B cell (primary cell): Measurements from ENCODE around the gene TTC28. TPM values are rescaled to one million over a fixed set of nuclear protein-coding genes. Genes with fewer than 3 reads are reported as not detected.
"Not testable (repeated sequence)": the region's sequence is repeated elsewhere in the genome, so short reads cannot be mapped to it uniquely, and the experiment has no call there.

Experiments
- ATAC-seq: fragments of 200-7000 bp; cut with Tn5 transposase; one replicate; pipeline ENCODE4 v1.10.0; 2021; ENCODE audit warnings: low read depth, mild to moderate bottlenecking, moderate number of reproducible peaks, moderate library complexity
- CTCF ChIA-PET: fragments of 350-600 bp; sonication (Branson Sonifier 250); formaldehyde crosslinking; loops from one replicate; lab custom pipeline; 2021; ENCODE audit warnings: antibody characterized with exemption, inconsistent platforms; lab: Charles Lee
- POLR2A ChIA-PET: fragments of 350-600 bp; sonication (Branson Sonifier 250); formaldehyde crosslinking; loops from one replicate; lab custom pipeline; 2021; ENCODE audit warnings: antibody characterized with exemption; lab: Charles Lee
- DNase-seq: peaks from one replicate; pipeline ENCODE4 v3.0.0; 2013
- H2AFZ ChIP-seq: 2 replicates; pipeline ENCODE4 v1.6.1; 2012; ENCODE audit warnings: mild to moderate bottlenecking, low read depth, low read length; ENCODE audit not compliant: insufficient read depth, poor library complexity, severe bottlenecking
- H3K27ac ChIP-seq, 2 donors: 1 replicate in 1 of 2; 2 replicates in 1 of 2; pipeline ENCODE4 v1.5.1; 2012 to 2013; ENCODE audit warnings: low read length in 2 of 2, mild to moderate bottlenecking in 2 of 2, moderate library complexity in 1 of 2
- H3K27me3 ChIP-seq, 4 experiments: fragments of 200-600 bp in 1 of 4; sonication (generic) in 1 of 4; replicated peaks in 1 of 4; 1 replicate in 2 of 4; 2 replicates in 2 of 4; pipeline versions ENCODE4 v1.6.1 to v1.7.0; 2013 to 2016; ENCODE audit warnings: low read length in 3 of 4, mild to moderate bottlenecking in 2 of 4, mixed read lengths in 1 of 4, moderate library complexity in 1 of 4; ENCODE audit not compliant: insufficient read depth in 4 of 4, control insufficient read depth in 3 of 4; ENCODE audit errors: control extremely low read depth in 1 of 4
- H3K36me3 ChIP-seq, 2 experiments: replicated peaks in 1 of 2; 1 replicate in 1 of 2; 2 replicates in 1 of 2; pipeline versions ENCODE4 v1.6.1 to v1.7.1; 2013; ENCODE audit warnings: low read length in 1 of 2; ENCODE audit not compliant: insufficient read depth in 2 of 2, control insufficient read depth in 1 of 2; ENCODE audit errors: control extremely low read depth in 1 of 2, extremely low read depth in 1 of 2
- H3K4me1 ChIP-seq, 2 donors: fragments of 200-600 bp in 1 of 2; sonication (generic) in 1 of 2; 1 replicate in 1 of 2; 2 replicates in 1 of 2; pipeline versions ENCODE4 v1.5.1 to v1.6.1; 2013 to 2017; ENCODE audit warnings: low read length in 2 of 2; ENCODE audit not compliant: control insufficient read depth in 2 of 2, insufficient read depth in 2 of 2
- H3K4me2 ChIP-seq: replicated peaks from 2 replicates; pipeline ENCODE3; 2012; ENCODE audit warnings: mild to moderate bottlenecking, low read depth, low read length; ENCODE audit not compliant: poor library complexity, severe bottlenecking
- H3K4me3 ChIP-seq, 5 experiments: fragments of 200-600 bp in 1 of 5; sonication (generic) in 1 of 5; 1 replicate in 3 of 5; 2 replicates in 2 of 5; pipeline versions ENCODE4 v1.5.1 to v1.7.0; 2011 to 2016; ENCODE audit warnings: low read length in 4 of 5, mild to moderate bottlenecking in 4 of 5, low read depth in 2 of 5, control low read depth in 1 of 5, moderate library complexity in 1 of 5; ENCODE audit not compliant: insufficient read depth in 1 of 5; ENCODE audit errors: control extremely low read depth in 1 of 5, extremely low read depth in 1 of 5
- H3K79me2 ChIP-seq: fragments of 200-600 bp; sonication (generic); one replicate; pipeline ENCODE4 v1.6.0; 2016; ENCODE audit warnings: low read length; ENCODE audit not compliant: control insufficient read depth, insufficient read depth
- H3K9ac ChIP-seq: fragments of 200-600 bp; sonication (generic); 2 replicates; pipeline ENCODE4 v1.6.1; 2017; ENCODE audit warnings: mild to moderate bottlenecking, low read length, moderate library complexity
- H3K9me3 ChIP-seq, 3 donors: one replicate each; pipeline versions ENCODE4 v1.6.1 to v1.7.1; 2013; ENCODE audit warnings: low read length in 2 of 3; ENCODE audit not compliant: control insufficient read depth in 2 of 3, insufficient read depth in 1 of 3; ENCODE audit errors: control extremely low read depth in 1 of 3
- H4K20me1 ChIP-seq: 2 replicates; pipeline ENCODE4 v1.6.0; 2012; ENCODE audit warnings: mild to moderate bottlenecking, low read length; ENCODE audit not compliant: insufficient read depth, control insufficient read depth, poor library complexity, severe bottlenecking
- H3K27ac Mint-ChIP-seq: one replicate; pipeline ENCODE4 v1.8.0; 2021; ENCODE audit warnings: mixed read lengths
- H3K27me3 Mint-ChIP-seq: one replicate; pipeline ENCODE4 v1.8.0; 2021; ENCODE audit warnings: mixed read lengths
- H3K4me1 Mint-ChIP-seq: one replicate; pipeline ENCODE4 v1.8.0; 2021; ENCODE audit warnings: mixed read lengths
- H3K4me3 Mint-ChIP-seq: one replicate; pipeline ENCODE4 v1.8.0; 2021; ENCODE audit warnings: mixed read lengths
- H3K9me3 Mint-ChIP-seq: one replicate; pipeline ENCODE4 v1.8.0; 2022; ENCODE audit warnings: mixed read lengths; ENCODE audit not compliant: insufficient read depth
- EZH2 ChIP-seq: IDR thresholded peaks from 2 replicates; pipeline ENCODE4 v1.6.1; 2012; ENCODE audit warnings: borderline replicate concordance, low read depth, mild to moderate bottlenecking, moderate library complexity, low read length; ENCODE audit not compliant: insufficient read depth, poor library complexity, severe bottlenecking
- WGBS: methylation state at CpG from one replicate; pipeline ENCODE4 v1.1.5; 2013; ENCODE audit warnings: missing lambda C conversion rate; ENCODE audit not compliant: insufficient coverage; 5-methylcytosine and 5-hydroxymethylcytosine counted together
- intact Hi-C: fragments of 100-400 bp; cut with micrococcal nuclease; formaldehyde crosslinking; loops from one replicate; pipeline ENCODE4 v1.10.0; 2022
- polyA plus RNA-seq: library from polyadenylated mRNA; depleted of rRNA; stranded (reverse); fragments of >200 nt; gene quantifications from 2 replicates; pipeline ENCODE4 v1.2.3, GENCODE V29; 2012
- total RNA-seq, 2 donors: library from RNA; stranded (reverse); fragments of 120-200 nt in 1 of 2; gene quantifications; 1 replicate in 1 of 2; 2 replicates in 1 of 2; pipeline versions ENCODE4 v1.2.3 to v1.2.4, GENCODE V29; 2013 to 2022
- TF ChIP-seq, protein P1 (sequence below): fragments of 200-600 bp; IDR thresholded peaks from one replicate; pipeline ENCODE4 v1.8.0; 2022; ENCODE audit warnings: antibody characterized with exemption, mild to moderate bottlenecking

TTC28 gene
- total and polyA plus RNA-seq, 2 donors (not counting 1 experiment from before 2014, with no cell fraction given) = 4.5 to 7.3 TPM

DNA sequence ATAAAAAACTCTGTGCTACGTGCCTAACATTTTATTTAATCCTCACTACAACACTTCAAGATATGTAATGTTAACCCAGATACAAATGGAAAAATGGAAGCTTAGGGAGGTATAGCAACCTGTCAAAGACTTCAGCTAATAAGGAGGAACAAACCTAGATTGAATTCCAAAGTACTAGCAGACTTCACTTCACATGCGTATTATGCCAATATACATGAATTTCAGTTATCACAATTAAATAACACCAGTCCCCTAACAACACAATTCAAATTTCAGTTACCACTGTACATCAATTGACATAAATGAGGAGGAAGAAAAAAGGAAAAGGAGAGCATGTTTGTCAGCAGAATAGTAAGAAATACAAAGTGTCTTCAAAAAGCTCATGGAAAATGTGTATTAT lies 60.4 kb downstream of the TTC28 start:
- no peak for DNase-seq
- no peak overlapping the region for H3K9ac ChIP-seq
- Mint-ChIP-seq H3K27me3 (no peaks in the 10 kb centered on the region), H3K4me3 (no peak overlapping the region), H3K4me1 (no peaks in the 10 kb centered on the region), H3K9me3 (no peaks in the 10 kb centered on the region), H3K27ac (no peak overlapping the region)
- no peak overlapping the region for H3K27ac ChIP-seq
- intact Hi-C loops = no loop called here
- H3K4me1 ChIP-seq = no peaks in the 10 kb centered on the region
- no peaks in the 10 kb centered on the region for H3K79me2 ChIP-seq
- H3K4me3 ChIP-seq = no peak overlapping the region
- H3K36me3 ChIP-seq = no peaks in the 10 kb centered on the region
- TF ChIP-seq, protein P1, sequence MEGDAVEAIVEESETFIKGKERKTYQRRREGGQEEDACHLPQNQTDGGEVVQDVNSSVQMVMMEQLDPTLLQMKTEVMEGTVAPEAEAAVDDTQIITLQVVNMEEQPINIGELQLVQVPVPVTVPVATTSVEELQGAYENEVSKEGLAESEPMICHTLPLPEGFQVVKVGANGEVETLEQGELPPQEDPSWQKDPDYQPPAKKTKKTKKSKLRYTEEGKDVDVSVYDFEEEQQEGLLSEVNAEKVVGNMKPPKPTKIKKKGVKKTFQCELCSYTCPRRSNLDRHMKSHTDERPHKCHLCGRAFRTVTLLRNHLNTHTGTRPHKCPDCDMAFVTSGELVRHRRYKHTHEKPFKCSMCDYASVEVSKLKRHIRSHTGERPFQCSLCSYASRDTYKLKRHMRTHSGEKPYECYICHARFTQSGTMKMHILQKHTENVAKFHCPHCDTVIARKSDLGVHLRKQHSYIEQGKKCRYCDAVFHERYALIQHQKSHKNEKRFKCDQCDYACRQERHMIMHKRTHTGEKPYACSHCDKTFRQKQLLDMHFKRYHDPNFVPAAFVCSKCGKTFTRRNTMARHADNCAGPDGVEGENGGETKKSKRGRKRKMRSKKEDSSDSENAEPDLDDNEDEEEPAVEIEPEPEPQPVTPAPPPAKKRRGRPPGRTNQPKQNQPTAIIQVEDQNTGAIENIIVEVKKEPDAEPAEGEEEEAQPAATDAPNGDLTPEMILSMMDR = no peak
- no peak for TF ChIP-seq EZH2
- ATAC-seq = no peak
- H3K4me2 ChIP-seq = no peak overlapping the region
- H3K9me3 ChIP-seq = no peaks in the 10 kb centered on the region
- no peaks in the 10 kb centered on the region for H4K20me1 ChIP-seq
- CTCF ChIA-PET = interaction anchor here (1.4 kb wide), 1 partner anchor 20 kb away, joined by 5 read pairs; no protein-coding TSS in a partner anchor
- peaks cover 0 to 2% (median 0%) of the 10 kb centered on the region in 4 experiments for H3K27me3 ChIP-seq
- no CpG with 5 or more reads among the region's 2 CpGs for WGBS
- POLR2A ChIA-PET = no interaction called here
- no peak overlapping the region for H2AFZ ChIP-seq

DNA sequence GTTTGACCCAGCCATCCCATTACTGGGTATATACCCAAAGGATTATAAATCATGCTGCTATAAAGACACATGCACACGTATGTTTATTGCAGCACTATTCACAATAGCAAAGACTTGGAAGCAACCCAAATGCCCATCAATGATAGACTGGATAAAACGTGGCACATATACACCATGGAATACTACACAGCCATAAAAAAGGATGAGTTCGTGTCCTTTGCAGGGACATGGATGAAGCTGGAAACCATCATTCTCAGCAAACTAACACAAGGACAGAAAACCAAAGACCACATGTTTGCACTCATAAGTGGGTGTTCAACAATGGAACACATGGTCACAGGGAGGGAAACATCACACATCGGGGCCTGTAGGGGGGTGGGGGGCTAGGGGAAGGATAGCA lies 64.2 kb downstream of the TTC28 start:
- H3K4me3 ChIP-seq, H3K27me3 ChIP-seq, H3K79me2 ChIP-seq, H3K9me3 ChIP-seq, H3K9ac ChIP-seq, H3K27ac ChIP-seq, H3K36me3 ChIP-seq, H4K20me1 ChIP-seq, H2AFZ ChIP-seq, H3K4me2 ChIP-seq, POLR2A ChIA-PET, H3K4me1 Mint-ChIP-seq, H3K9me3 Mint-ChIP-seq, ATAC-seq, CTCF ChIA-PET, H3K4me1 ChIP-seq, intact Hi-C loops, DNase-seq, H3K27ac Mint-ChIP-seq, H3K4me3 Mint-ChIP-seq: not testable (repeated sequence)
- 100% methylated on average over 1 of the region's 4 CpGs for WGBS
- peaks cover 17% of the 10 kb centered on the region for H3K27me3 Mint-ChIP-seq
